SK-N-SH (cell line): ENCODE data around the gene CYYR1. TPM values are rescaled to one million over a fixed set of nuclear protein-coding genes. Genes with fewer than 3 reads are reported as not detected.

Experiments
- CTCF ChIA-PET: fragments of 300-600, 350-600 bp; formaldehyde crosslinking; extraction: SDS; loops from one replicate; lab custom pipeline; 2021; lab: Yijun Ruan, JAX
- POLR2A ChIA-PET: fragments of 350-600 bp; sonication (Branson Sonifier 250); formaldehyde crosslinking; extraction: SDS; loops from one replicate; lab custom pipeline; 2020; ENCODE audit warnings: antibody characterized with exemption, inconsistent platforms; lab: Yijun Ruan, JAX
- DNase-seq: peaks from one replicate; pipeline ENCODE4 v3.0.0; 2012
- H2AFZ ChIP-seq: fragments of 200-600 bp; sonication (generic); 2 replicates; pipeline ENCODE4 v1.8.1; 2016; ENCODE audit warnings: antibody characterized with exemption, mild to moderate bottlenecking, low read depth
- H3F3A ChIP-seq: fragments of 200-600 bp; sonication (generic); replicated peaks from 2 replicates; pipeline ENCODE3; 2016; ENCODE audit warnings: antibody characterized with exemption, mild to moderate bottlenecking; ENCODE audit not compliant: insufficient read depth
- H3K27ac ChIP-seq, 2 experiments: fragments of 200-500 bp in 1 of 2; fragments of 200-600 bp in 1 of 2; sonication (Bioruptor generic) in 1 of 2; sonication (generic), shearing (Covaris generic) in 1 of 2; 2 replicates each; pipeline versions ENCODE4 v1.5.1 to v1.6.1; 2014 to 2016; ENCODE audit warnings: low read depth in 2 of 2, inconsistent platforms in 1 of 2, low read length in 1 of 2, mild to moderate bottlenecking in 1 of 2, mixed read lengths in 1 of 2
- H3K27me3 ChIP-seq: fragments of 200-600 bp; sonication (generic), shearing (Covaris generic); 2 replicates; pipeline ENCODE4 v1.6.1; 2016; ENCODE audit warnings: mixed run types; ENCODE audit not compliant: insufficient read depth
- H3K36me3 ChIP-seq, 2 experiments: fragments of 200-500 bp in 1 of 2; fragments of 200-600 bp in 1 of 2; sonication (Bioruptor generic) in 1 of 2; sonication (generic) in 1 of 2; replicated peaks in 1 of 2; 2 replicates each; pipeline versions ENCODE3 to v1.5.1; 2014 to 2016; ENCODE audit warnings: low read length in 1 of 2, mild to moderate bottlenecking in 1 of 2; ENCODE audit not compliant: insufficient read depth in 2 of 2, control insufficient read depth in 1 of 2
- H3K4me1 ChIP-seq, 2 experiments: fragments of 200-500 bp in 1 of 2; fragments of 200-600 bp in 1 of 2; sonication (Bioruptor generic) in 1 of 2; sonication (generic), shearing (Covaris generic) in 1 of 2; 2 replicates each; pipeline versions ENCODE4 v1.5.1 to v1.6.1; 2014 to 2016; ENCODE audit warnings: low read depth in 1 of 2, low read length in 1 of 2, mixed run types in 1 of 2; ENCODE audit not compliant: insufficient read depth in 2 of 2, control insufficient read depth in 1 of 2
- H3K4me2 ChIP-seq: fragments of 200-600 bp; sonication (generic), shearing (Covaris generic); 2 replicates; pipeline ENCODE4 v1.6.1; 2017; ENCODE audit warnings: mixed run types
- H3K4me3 ChIP-seq, 2 experiments: fragments of 200-500 bp in 1 of 2; fragments of 200-600 bp in 1 of 2; sonication (Bioruptor generic) in 1 of 2; sonication (generic), shearing (Covaris generic) in 1 of 2; 2 replicates each; pipeline versions ENCODE4 v1.5.1 to v1.8.1; 2014 to 2016; ENCODE audit warnings: low read depth in 2 of 2, inconsistent platforms in 1 of 2, low read length in 1 of 2, mild to moderate bottlenecking in 1 of 2, mixed read lengths in 1 of 2, moderate library complexity in 1 of 2
- H3K79me2 ChIP-seq: fragments of 200-600 bp; sonication (generic); 2 replicates; pipeline ENCODE4 v1.8.1; 2017; ENCODE audit warnings: mild to moderate bottlenecking; ENCODE audit not compliant: insufficient read depth
- H3K9ac ChIP-seq: fragments of 200-600 bp; sonication (generic); 2 replicates; pipeline ENCODE4 v1.6.1; 2017; ENCODE audit warnings: mixed run types
- H3K9me2 ChIP-seq: fragments of 200-600 bp; sonication (generic); 2 replicates; pipeline ENCODE4 v1.6.1; 2017; ENCODE audit warnings: mixed run types
- H3K9me3 ChIP-seq: fragments of 200-600 bp; sonication (generic); 2 replicates; pipeline ENCODE4 v1.6.1; 2017; ENCODE audit warnings: mixed run types, mild to moderate bottlenecking, moderate library complexity
- H4K20me1 ChIP-seq: fragments of 200-600 bp; sonication (generic); 2 replicates; pipeline ENCODE4 v1.6.1; 2017; ENCODE audit warnings: mild to moderate bottlenecking, mixed run types; ENCODE audit not compliant: insufficient read depth
- FOSL2 ChIP-seq: IDR thresholded peaks from 2 replicates; pipeline ENCODE4 v1.4.0; 2012; ENCODE audit warnings: low read depth, mild to moderate bottlenecking, moderate library complexity, borderline replicate concordance
- IRF3 ChIP-seq: fragments of 150-350 bp; IDR thresholded peaks from 2 replicates; pipeline ENCODE4 v1.6.1; 2016; ENCODE audit warnings: mild to moderate bottlenecking, low read depth, low read length
- JUND ChIP-seq: IDR thresholded peaks from 2 replicates; pipeline ENCODE4 v1.4.0; 2012
- MXI1 ChIP-seq: IDR thresholded peaks from 2 replicates; pipeline ENCODE4 v1.6.1; 2012; ENCODE audit warnings: mild to moderate bottlenecking, low read depth, low read length, improper control_type of control experiment
- NFIC ChIP-seq: IDR thresholded peaks from 2 replicates; pipeline ENCODE4 v1.4.0; 2012; ENCODE audit warnings: borderline replicate concordance
- POLR2AphosphoS5 ChIP-seq: IDR thresholded peaks from 2 replicates; pipeline ENCODE4 v1.6.1; 2012; ENCODE audit warnings: low read depth, low read length
- RAD21 ChIP-seq: IDR thresholded peaks from 2 replicates; pipeline ENCODE4 v1.6.1; 2012; ENCODE audit warnings: mild to moderate bottlenecking, low read length
- RCOR1 ChIP-seq: fragments of 150-350 bp; IDR thresholded peaks from 2 replicates; pipeline ENCODE4 v1.6.1; 2017; ENCODE audit warnings: antibody characterized with exemption, low read length
- REST ChIP-seq: IDR thresholded peaks from 2 replicates; pipeline ENCODE4 v1.6.1; 2012; ENCODE audit warnings: mild to moderate bottlenecking, low read depth, low read length, moderate library complexity
- RXRA ChIP-seq: IDR thresholded peaks from 2 replicates; pipeline ENCODE4 v1.4.0; 2012; ENCODE audit warnings: low read depth, mild to moderate bottlenecking, borderline replicate concordance
- TAF1 ChIP-seq: IDR thresholded peaks from 2 replicates; pipeline ENCODE4 v1.6.1; 2012; ENCODE audit warnings: low read depth, mild to moderate bottlenecking, low read length, moderate library complexity, borderline replicate concordance
- YY1 ChIP-seq: IDR thresholded peaks from 2 replicates; pipeline ENCODE4 v1.4.0; 2012; ENCODE audit warnings: low read depth, mild to moderate bottlenecking
- ZBTB33 ChIP-seq: IDR thresholded peaks from 2 replicates; pipeline ENCODE4 v1.4.0; 2012; ENCODE audit warnings: low read depth, borderline replicate concordance
- WGBS: methylation state at CpG from one replicate; pipeline ENCODE4 v1.1.6; 2017; ENCODE audit warnings: low lambda C conversion rate; 5-methylcytosine and 5-hydroxymethylcytosine counted together
- polyA plus RNA-seq, 3 experiments: library from polyadenylated mRNA; depleted of rRNA; stranded (reverse); fragments of >200 nt; gene quantifications; 2 replicates each; pipeline ENCODE4 v1.2.3, GENCODE V29; 2012
- TF ChIP-seq, protein P1 (sequence below): IDR thresholded peaks from 2 replicates; pipeline ENCODE4; 2012

CYYR1 gene
- polyA plus RNA-seq, 1 of the 3 experiments (the other 2 are of a cell fraction), result not detected

DNA sequence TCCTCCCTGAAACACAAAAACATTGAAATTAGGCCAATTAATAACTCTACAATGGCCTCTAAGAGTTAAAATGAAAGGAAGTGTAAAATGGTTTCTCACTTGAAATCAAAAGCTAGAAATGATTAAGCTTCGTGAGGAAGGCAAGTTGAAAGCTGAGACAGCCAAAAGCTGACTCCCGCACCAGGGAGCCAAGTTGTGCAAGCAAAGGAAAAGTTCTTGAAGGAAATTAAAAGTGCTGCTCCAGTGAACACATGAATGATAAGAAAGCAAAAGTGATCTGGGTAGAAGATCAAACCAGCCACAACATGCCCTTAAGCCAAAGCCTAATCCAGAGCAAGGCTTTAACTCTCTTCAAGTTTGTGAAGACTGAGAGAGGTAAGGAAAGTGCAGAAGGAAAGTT lies 22.8 kb downstream of the CYYR1 start (continued):
- TF ChIP-seq REST, result no peak
- TF ChIP-seq, protein P1, sequence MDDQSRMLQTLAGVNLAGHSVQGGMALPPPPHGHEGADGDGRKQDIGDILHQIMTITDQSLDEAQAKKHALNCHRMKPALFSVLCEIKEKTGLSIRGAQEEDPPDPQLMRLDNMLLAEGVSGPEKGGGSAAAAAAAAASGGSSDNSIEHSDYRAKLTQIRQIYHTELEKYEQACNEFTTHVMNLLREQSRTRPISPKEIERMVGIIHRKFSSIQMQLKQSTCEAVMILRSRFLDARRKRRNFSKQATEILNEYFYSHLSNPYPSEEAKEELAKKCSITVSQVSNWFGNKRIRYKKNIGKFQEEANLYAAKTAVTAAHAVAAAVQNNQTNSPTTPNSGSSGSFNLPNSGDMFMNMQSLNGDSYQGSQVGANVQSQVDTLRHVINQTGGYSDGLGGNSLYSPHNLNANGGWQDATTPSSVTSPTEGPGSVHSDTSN, result no peak
- TF ChIP-seq POLR2AphosphoS5, result no peak
- no peak for TF ChIP-seq FOSL2
- TF ChIP-seq, all 33 proteins: peak for 0

GRCh38 chr21:26546446-26547097 lies 26.5 kb downstream of the CYYR1 start:
- no peak overlapping the region for H2AFZ ChIP-seq
- no peaks in the 10 kb centered on the region for H4K20me1 ChIP-seq
- H3K27ac ChIP-seq, result no peak overlapping the region
- no peaks in the 10 kb centered on the region for H3K27me3 ChIP-seq
- H3K9ac ChIP-seq, result no peak overlapping the region
- H3K36me3 ChIP-seq, result no peaks in the 10 kb centered on the region
- H3K9me2 ChIP-seq, result no peaks in the 10 kb centered on the region
- no peak for DNase-seq
- no peak overlapping the region for H3K4me3 ChIP-seq
- H3K4me2 ChIP-seq, result no peak overlapping the region
- POLR2A ChIA-PET, result no interaction called here
- peaks cover 0 to 11% of the 10 kb centered on the region in 2 experiments; a peak in 1 of 4 replicates for H3K4me1 ChIP-seq
- WGBS, result 50% methylated on average over 5 of the region's 8 CpGs
- H3K79me2 ChIP-seq, result no peaks in the 10 kb centered on the region
- CTCF ChIA-PET, result no interaction called here
- no peaks in the 10 kb centered on the region for H3K9me3 ChIP-seq
- no peaks in the 10 kb centered on the region for H3F3A ChIP-seq
- no peak for TF ChIP-seq IRF3
- TF ChIP-seq, protein P1, result no peak
- no peak for TF ChIP-seq FOSL2
- no peak for TF ChIP-seq RXRA
- no peak for TF ChIP-seq MXI1
- no peak for TF ChIP-seq YY1
- no peak for TF ChIP-seq TAF1
- no peak for TF ChIP-seq NFIC
- no peak for TF ChIP-seq REST
- no peak for TF ChIP-seq JUND
- TF ChIP-seq RCOR1, result no peak
- no peak for TF ChIP-seq ZBTB33
- TF ChIP-seq RAD21, result no peak
